Neutrophil (primary cell): ENCODE results near the gene FLT1.
A peak's percentile ranks its signal among the peaks of the same experiment; 100 is the strongest.

ENCODE experiments used
- H3K27ac ChIP-seq: fragments of 200-600 bp; sonication (generic); 2 replicates; pipeline ENCODE4 v1.5.1; 2016; ENCODE audit warnings: mild to moderate bottlenecking, moderate library complexity
- H3K27me3 ChIP-seq: fragments of 200-600 bp; sonication (generic); 2 replicates; pipeline ENCODE4 v1.6.0; 2016; ENCODE audit warnings: mild to moderate bottlenecking
- H3K36me3 ChIP-seq: fragments of 200-600 bp; sonication (generic); 2 replicates; pipeline ENCODE4 v1.5.1; 2017
- H3K4me1 ChIP-seq, 2 experiments: fragments of 200-600 bp in 1 of 2; sonication (generic) in 1 of 2; 1 replicate in 1 of 2; 2 replicates in 1 of 2; pipeline versions ENCODE4 v1.5.1 to v1.6.1; 2013 to 2016; ENCODE audit warnings: low read depth in 1 of 2, low read length in 1 of 2, mild to moderate bottlenecking in 1 of 2, moderate library complexity in 1 of 2; ENCODE audit not compliant: control insufficient read depth in 1 of 2, insufficient read depth in 1 of 2
- H3K4me3 ChIP-seq, 2 experiments: fragments of 200-600 bp in 1 of 2; sonication (generic) in 1 of 2; 1 replicate in 1 of 2; 2 replicates in 1 of 2; pipeline ENCODE4 v1.5.1; 2013 to 2016; ENCODE audit warnings: low read depth in 1 of 2, low read length in 1 of 2, mild to moderate bottlenecking in 1 of 2, moderate library complexity in 1 of 2
- H3K9me3 ChIP-seq: fragments of 200-600 bp; sonication (generic); 2 replicates; pipeline ENCODE4 v1.5.1; 2016
- CTCF ChIP-seq: fragments of 200-600 bp; sonication (generic); IDR thresholded peaks from 2 replicates; pipeline ENCODE4 v1.5.1; 2016; ENCODE audit warnings: antibody characterized with exemption

Gene FLT1

GRCh38 chr13:28283600-28283999 lies 211.3 kb downstream of the FLT1 start:
- no peak for TF ChIP-seq CTCF
- Histone ChIP-seq H3K36me3 (peaks cover 87% of the 10 kb centered on the region), H3K9me3 (no peaks in the 10 kb centered on the region)

GRCh38 chr13:28282451-28282850 lies 212.5 kb downstream of the FLT1 start:
- Histone ChIP-seq H3K27me3 (no peaks in the 10 kb centered on the region), H3K4me3 (no peak overlapping the region), H3K9me3 (no peaks in the 10 kb centered on the region), H3K27ac (peak overlapping the region; percentile 7), H3K4me1 (no peaks in the 10 kb centered on the region), H3K36me3 (peaks cover 88% of the 10 kb centered on the region)
- TF ChIP-seq CTCF, result no peak

More at GRCh38 chr13:28283600-28283999, 211.3 kb downstream of the FLT1 start:
- H3K27me3 ChIP-seq, result no peaks in the 10 kb centered on the region
- H3K27ac ChIP-seq, result no peak overlapping the region
- H3K4me3 ChIP-seq, result no peak overlapping the region
- no peaks in the 10 kb centered on the region for H3K4me1 ChIP-seq

GRCh38 chr13:28273919-28274318 lies 221.0 kb downstream of the FLT1 start:
- Histone ChIP-seq H3K4me3 (no peak overlapping the region), H3K27ac (no peak overlapping the region), H3K4me1 (peaks cover 2% of the 10 kb centered on the region in 2 experiments), H3K27me3 (no peaks in the 10 kb centered on the region), H3K9me3 (no peaks in the 10 kb centered on the region), H3K36me3 (peaks cover 82% of the 10 kb centered on the region)
- TF ChIP-seq CTCF, result no peak

DNA sequence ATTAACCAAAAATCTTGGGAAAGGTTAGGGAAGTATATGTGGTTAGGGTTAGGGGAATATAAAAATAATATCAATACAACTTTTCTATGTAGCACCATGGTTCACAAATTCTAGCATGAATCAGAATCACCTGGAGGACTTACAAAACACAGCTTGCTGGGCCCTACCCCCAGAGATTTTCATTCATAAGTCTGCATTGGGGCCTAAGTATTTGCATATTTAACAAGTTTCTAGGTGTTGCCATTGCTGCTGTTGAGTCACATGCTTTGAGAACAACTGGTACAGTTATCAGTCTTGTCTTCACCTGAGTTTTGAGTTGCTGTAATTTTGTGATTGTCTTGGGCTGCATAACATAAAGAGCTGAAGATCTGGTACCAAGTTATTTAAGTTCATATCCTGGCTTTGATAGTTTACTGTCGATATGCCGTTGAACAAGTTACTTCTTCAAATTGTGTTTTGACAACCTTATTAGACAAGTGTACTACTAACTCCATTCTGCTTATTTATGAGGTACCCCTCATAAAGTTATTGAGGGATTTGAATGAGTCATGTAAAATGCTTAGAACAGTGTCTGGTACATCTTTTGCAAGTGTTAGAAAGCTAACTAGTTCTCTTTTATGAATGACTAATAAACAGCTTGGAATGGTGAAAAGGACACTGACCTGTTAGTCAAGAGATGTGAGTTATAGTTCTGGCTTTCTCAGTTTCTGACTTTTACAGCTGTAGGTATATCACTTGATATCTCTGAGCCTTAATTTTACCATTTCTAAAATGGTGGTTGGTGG lies 223.7 kb downstream of the FLT1 start:
- H3K36me3 ChIP-seq, result peaks cover 72% of the 10 kb centered on the region
- H3K9me3 ChIP-seq, result no peaks in the 10 kb centered on the region
- H3K4me3 ChIP-seq, result no peak overlapping the region
- H3K27ac ChIP-seq, result no peak overlapping the region
- peaks cover 9% of the 10 kb centered on the region in 2 experiments for H3K4me1 ChIP-seq
- no peaks in the 10 kb centered on the region for H3K27me3 ChIP-seq
- TF ChIP-seq CTCF, result no peak

GRCh38 chr13:28268800-28269223 lies 226.1 kb downstream of the FLT1 start:
- no peak for TF ChIP-seq CTCF
- H3K27ac ChIP-seq, result peak overlapping the region; percentile 44

More at GRCh38 chr13:28268800-28269223, 226.1 kb downstream of the FLT1 start:
- no peaks in the 10 kb centered on the region for H3K9me3 ChIP-seq
- no peak overlapping the region for H3K4me3 ChIP-seq
- H3K36me3 ChIP-seq, result peaks cover 68% of the 10 kb centered on the region
- peaks cover 9% of the 10 kb centered on the region in 2 experiments for H3K4me1 ChIP-seq
- no peaks in the 10 kb centered on the region for H3K27me3 ChIP-seq
